ENCODE results near the gene MCCC2.

DNA sequence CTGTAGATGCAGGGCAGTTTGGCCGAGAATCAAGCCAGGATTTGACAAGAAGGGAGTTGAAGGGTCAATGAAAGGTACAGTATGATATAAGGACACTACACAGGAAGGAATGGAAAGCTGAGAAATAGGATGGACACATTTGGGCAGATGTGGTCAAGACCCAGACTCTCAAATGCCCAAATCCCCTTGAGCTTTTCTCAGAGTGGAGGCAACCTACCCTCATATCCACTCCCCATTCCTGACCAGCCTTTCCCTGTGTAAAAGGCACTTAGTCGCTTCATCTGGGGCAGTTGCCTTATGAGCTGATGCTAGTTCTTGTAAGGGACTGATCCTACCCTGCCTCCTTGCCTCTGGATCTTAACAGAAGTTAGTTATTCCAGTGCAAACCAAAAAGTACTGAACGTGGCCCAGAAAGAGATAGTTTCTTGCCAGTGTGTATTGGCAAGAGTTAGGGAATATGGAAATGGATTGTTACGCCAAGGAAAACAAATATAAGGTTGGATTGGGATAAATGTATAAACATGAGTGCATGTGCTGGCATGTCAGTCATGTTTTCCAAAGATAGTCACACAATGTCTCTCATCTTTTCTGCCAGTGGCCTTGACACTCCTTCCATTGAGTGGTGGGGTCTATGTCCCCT, 4.1 kb upstream of the MCCC2 start:
- TF ChIP-seq POLR2A (IDR thresholded peaks at IDR 0.05; ENCODE audit: borderline replicate concordance, extremely low read depth, insufficient read depth, insufficient read length) = no peak
- TF ChIP-seq, protein P1, sequence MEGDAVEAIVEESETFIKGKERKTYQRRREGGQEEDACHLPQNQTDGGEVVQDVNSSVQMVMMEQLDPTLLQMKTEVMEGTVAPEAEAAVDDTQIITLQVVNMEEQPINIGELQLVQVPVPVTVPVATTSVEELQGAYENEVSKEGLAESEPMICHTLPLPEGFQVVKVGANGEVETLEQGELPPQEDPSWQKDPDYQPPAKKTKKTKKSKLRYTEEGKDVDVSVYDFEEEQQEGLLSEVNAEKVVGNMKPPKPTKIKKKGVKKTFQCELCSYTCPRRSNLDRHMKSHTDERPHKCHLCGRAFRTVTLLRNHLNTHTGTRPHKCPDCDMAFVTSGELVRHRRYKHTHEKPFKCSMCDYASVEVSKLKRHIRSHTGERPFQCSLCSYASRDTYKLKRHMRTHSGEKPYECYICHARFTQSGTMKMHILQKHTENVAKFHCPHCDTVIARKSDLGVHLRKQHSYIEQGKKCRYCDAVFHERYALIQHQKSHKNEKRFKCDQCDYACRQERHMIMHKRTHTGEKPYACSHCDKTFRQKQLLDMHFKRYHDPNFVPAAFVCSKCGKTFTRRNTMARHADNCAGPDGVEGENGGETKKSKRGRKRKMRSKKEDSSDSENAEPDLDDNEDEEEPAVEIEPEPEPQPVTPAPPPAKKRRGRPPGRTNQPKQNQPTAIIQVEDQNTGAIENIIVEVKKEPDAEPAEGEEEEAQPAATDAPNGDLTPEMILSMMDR (IDR thresholded peaks at IDR 0.05 in 2 of 3, conservative IDR thresholded peaks at IDR 0.05 in 1 of 3; ENCODE audit: borderline replicate concordance in 1 of 3, insufficient read depth in 1 of 3, low read depth in 2 of 3, low read length in 2 of 3) = no peak

Data from HCT116 (cell line).